NCI-H1436 treated with DMSO at 0.1 percent for 48 hours (cell line): ENCODE measurements around the gene LEMD1.
A peak's percentile ranks its signal among the peaks of the same experiment; 100 is the strongest.
"Not testable (repeated sequence)": the region's sequence is repeated elsewhere in the genome, so short reads cannot be mapped to it uniquely, and the experiment has no call there.

Experiments
- DNase-seq: peaks from one replicate; lab custom pipeline; 2025; lab: John Stamatoyannopoulos, UW

LEMD1 gene

GRCh38 chr1:205446828-205447227, 25.0 kb upstream of the LEMD1 start:
- DNase-seq, result no peak

GRCh38 chr1:205445646-205445935, 23.7 kb upstream of the LEMD1 start:
- DNase-seq, result no peak

DNA sequence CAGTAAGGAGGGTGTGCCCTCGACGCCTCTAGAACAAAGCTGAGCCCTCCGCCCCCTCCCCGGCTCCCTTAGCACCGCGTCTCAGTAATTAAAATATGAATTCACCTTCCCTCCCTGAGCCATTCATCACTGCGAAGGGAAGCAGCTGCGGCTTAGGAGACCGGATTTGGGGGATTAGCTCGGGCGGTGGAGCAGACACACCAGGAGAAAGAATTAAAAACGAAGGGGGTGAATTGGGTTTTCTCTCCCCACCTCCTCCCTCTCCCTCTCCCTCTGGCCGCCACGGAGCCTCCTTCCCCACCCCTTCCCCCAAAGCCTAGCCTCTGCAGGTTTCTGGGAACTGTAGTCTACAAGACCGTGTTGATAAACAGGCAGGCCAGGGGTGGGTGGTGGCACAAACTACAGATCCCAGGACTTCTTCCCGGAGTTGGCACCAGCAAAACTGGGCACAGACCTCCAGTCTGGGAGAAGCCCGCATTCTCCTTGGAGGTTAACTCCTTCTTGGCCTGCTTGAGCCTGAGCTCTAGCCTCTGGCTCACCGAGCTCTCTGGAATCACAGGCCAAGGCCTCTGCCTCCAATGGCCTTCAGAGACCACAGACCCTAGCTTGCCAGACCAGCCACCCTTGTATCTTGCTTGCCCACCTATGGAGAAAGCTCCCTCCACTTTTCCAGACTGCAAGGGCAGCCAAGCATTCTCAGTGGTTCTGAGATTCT, 23.2 kb upstream of the LEMD1 start:
- peak; percentile 54 for DNase-seq

DNA sequence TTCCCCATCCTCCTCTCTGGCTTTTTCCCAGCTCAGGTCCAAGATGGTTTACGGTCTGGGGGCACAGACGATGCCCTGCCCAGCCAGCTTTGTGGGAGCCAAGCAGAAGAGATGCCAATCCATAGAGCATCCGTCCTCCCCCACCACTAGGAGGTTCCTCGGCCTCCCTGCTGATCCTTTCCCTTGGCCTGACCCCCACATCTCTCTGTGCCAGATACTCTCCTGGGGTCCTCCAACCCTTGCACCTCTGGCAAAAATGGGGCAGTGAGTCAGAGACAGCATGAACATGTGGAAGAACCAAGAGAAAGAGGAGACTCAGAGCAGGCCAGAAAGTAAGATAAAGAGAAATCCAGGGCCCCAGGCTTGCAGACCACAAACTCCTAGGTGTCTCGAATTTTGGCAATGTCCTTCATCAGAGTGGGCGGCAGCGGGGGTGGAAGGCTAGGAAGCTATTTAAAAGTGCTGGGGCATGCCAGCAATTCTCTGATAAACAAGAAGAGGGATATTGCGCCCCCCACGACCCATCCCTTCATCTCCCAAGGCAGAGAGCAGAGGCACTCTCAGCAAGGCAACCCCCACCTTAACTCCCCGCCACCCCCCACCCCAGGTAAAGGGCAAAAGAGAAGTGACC, 22.6 kb upstream of the LEMD1 start:
- no peak for DNase-seq

DNA sequence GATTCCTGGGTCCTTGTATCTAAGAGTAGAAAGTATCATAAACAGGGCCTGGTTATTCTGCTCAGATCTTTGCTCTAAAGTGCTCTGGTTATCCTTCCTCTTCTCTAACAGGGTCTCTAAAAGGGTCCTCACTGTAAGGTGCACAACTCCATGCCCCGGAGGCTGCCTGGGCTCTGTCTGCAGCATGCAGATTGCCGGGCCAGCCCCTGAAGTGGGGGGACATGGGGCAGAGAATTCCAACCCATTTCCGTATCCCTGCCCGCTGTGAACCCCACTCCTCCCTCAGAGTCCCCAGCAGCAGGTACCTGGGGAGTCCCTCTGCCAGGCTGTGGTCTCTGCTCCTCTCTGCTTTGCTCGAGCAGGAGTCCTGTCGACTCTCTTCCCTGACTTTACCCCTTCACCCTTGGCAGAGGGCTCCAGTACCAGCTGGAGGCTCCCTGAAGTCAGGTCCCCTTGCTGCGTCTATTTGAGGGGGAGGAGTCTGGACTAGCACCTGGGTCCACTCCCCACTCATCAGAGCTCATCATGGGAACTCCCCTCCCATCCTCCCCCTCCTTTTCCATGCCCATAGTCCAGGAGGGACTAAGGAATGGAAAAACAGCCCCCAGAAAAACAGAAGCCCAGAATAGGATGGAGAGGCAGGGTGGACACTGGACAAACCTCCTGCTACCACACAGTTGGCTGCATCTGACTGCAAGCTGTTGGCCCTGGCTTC, 21.9 kb upstream of the LEMD1 start:
- DNase-seq, result no peak

DNA sequence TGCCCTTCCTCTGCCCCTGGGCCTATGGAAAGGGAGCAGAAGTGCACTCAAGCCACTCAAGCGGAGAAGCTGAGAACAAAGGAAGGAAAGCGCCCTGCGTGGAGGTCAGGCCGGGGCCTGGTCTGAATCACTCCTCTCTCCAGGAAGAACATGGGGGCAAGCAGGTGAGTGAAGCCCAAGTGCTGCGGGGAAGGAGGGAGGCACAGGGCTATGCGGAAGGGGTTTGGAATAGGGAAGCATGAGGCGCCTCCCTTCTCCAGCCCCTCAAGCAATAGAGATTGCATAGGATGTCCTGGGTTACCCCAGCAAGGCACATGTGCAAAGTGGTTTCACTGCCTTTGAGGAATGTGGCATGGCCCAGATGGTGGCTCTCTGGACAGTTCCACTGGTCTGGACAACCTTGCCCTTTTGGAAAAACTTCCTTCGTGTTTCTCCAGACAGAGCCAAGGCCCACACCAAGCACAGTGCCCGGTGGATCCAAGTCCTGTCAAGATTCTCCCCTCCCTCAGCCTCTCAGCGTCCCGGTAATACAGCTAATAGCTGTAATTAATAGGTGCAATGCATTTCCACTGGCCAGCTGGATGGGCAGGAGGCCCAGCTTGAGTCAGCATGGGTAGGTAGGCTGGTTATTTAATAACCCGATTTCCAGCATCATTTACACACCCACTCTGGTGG, 20.3 kb upstream of the LEMD1 start:
- no peak for DNase-seq

DNA sequence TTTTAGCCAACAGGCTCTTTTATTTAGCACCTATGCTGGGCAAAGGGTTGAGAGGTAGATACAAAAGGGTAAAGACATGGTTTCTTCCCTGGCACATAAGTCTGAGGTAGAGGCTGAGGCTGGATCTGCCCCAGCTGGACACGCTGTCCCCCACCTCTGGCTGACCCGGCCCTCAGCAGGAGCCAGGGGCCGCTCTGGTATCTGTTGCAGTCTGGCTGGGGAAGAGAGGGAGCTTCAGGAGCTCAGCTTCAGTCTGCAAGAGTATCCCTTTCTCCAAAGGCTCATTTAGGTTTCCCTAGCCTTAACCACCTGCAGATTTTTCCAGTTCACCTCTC, 19.8 kb upstream of the LEMD1 start:
- DNase-seq, result no peak

- DNase-seq, result no peak
Observed at GRCh38 chr1:205441318-205441633, 19.4 kb upstream of the LEMD1 start.

DNA sequence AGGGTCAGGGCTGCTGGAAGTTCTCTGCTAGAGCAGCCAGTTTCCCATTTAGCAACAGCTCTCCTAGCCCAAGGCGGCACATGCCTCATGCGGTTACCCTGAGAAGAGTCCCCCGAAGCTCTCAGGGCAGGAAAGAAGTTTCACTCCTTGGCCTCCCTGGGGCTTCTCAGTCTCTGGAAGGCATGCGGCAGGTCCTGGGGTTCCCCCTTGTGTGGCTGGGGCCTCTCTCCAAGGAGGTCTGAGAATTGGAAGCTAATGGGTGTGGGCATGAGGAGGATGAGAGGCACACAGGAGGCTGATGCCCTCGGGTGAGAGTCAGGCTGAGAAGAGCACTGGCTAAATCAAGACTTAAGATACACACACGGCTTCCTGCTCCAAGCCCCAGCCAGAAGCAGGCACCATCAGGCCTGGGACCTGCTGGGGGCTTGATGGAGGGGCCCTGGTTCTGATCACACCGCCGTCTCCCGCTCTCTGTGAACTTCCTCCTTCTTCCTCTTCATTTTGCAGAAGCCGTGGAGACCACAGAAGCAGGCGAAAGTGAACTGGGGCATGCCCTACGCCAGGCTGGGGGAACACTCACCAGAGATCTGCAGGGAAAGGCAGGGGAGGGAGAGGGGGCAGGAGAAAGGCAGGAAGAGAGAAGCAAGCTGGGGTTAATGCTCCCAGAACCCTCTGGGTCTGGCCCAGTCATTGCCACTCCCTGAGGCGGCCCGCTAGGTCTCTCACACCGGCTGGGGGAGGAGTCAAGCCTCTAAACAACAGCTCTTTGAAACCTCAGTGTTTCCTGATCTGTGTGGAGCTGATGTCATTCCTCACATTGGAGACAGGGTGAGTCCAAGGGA, 18.8 kb upstream of the LEMD1 start:
- DNase-seq, result peak; percentile 91

DNA sequence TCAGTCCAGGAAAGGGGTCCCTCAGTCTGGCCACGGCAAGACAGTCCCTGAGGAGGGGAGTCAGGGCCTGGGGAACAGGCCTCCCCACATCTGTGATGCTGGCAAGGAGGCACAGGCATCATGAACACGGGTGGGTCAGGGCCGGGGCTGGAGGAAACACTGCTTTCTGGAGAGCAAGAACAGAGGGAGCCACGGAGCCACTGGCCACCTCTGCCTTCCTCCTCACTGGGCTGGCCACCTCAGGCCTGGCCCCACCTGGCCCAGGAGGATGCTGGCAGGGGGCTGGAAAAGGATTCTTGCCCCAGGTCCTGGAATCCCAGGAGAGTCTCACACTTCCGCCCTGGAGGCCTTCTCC, 18.2 kb upstream of the LEMD1 start:
- no peak for DNase-seq

GRCh38 chr1:205438213-205439158, 16.6 kb upstream of the LEMD1 start:
- peak; percentile 23 for DNase-seq

DNA sequence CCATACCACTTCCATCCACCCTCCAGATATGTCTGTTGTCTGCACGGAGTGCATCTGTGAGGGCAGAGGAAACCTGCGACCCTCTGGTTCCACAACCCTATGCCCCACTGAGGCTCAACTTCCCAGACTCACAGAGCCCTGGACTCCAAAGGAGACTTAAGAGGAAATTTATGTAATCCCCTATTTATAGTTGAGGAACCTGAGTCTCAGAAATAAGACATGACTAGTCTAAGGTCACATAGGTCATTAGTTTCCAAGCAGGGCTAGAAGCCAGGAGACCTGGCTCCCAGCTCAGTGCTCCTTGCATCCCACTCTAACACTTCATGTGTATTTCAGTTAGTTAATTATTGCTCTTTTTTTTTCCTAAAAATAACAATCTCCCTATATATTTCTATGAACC, 15.7 kb upstream of the LEMD1 start:
- DNase-seq, result no peak

- DNase-seq, result no peak
Observed at GRCh38 chr1:205436776-205437410, 15.0 kb upstream of the LEMD1 start.

- no peak for DNase-seq
Observed at GRCh38 chr1:205435578-205436573, 14.0 kb upstream of the LEMD1 start.

GRCh38 chr1:205434738-205435137, 12.9 kb upstream of the LEMD1 start:
- peak; percentile 77 for DNase-seq

DNA sequence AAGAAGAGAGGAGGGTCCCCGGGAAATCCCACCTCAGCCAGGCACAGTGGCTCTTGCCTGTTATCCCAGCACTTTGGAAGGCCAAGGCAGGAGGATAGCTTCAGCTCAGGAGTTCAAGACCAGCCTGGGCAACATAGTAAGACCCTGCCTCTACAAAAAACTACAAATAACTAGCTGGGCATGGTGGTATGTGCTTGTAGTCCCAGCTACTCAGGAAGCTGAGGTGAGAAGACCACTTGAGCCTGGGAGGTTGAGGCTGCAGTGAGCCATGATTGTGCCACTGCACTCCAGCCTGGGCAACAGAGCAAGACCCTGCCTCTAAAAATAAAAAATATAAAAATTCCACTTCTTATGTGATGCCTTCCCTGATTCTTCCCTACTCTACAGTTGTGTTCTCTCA, 10.8 kb upstream of the LEMD1 start:
- DNase-seq, result not testable (repeated sequence)

DNA sequence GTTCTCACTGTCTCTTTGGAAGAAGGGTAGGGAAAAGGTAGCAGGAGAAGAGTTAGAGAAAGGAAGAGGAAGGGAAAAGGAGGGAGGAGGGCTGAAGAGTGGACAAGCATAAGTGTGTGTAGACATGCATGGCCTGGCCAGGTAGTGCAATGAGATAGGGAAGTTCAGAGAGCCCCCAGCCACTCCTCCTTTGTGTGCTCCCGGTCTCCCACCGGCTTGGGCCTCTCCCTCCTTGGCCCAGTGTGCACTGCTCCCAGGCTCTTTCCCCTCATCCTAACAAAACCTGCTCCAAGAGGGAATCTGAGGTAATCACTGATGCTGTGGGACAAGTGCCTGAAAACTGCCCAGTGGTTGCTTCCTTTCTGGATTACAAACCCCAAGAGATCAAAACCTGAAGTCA, 10.3 kb upstream of the LEMD1 start:
- no peak for DNase-seq

DNA sequence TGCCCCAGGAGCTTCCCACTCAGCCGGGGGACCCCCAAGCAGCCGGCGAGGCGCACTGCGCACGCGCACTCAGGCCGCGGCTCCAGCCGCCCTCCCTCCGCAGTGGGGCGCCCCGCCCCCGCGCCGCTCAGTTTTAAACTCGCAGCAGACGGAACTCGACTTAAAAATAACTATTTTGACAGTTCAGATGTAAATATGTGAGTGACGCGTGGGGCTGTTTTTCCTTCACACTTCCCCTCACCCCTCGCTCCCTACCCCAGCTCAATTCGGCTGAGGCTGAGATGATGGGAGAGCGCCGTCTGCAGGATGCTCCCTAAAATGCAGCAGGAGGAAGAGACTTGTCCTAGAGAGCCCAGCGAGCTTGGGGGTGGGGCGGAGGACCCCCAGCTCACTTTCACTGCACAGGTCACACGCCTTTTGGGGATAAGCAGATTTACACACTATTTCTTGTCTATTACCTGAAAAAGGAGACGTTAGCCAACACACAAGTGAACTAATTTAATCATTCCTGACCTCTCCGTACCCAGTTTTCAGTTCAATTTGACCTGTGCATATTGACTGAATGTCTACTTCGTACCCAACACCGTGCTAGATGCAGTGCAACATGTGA, 8.9 kb upstream of the LEMD1 start:
- no peak for DNase-seq
